Astrocyte of the cerebellum (primary cell): ENCODE data around the gene PCLO.
"Not testable (repeated sequence)": the region's sequence is repeated elsewhere in the genome, so short reads cannot be mapped to it uniquely, and the experiment has no call there.

Experiments
- DNase-seq: peaks from one replicate; pipeline ENCODE4 v3.0.0-alpha.2; 2011; ENCODE audit warnings: low read depth
- H3K4me3 ChIP-seq: 2 replicates; pipeline ENCODE4 v1.5.1; 2011; ENCODE audit warnings: mild to moderate bottlenecking, low read depth, low read length, moderate library complexity
- CTCF ChIP-seq: IDR thresholded peaks from 2 replicates; pipeline ENCODE4 v1.5.1; 2012; ENCODE audit warnings: low read length, low read depth, moderate library complexity, mild to moderate bottlenecking; ENCODE audit errors: missing control alignments
- in situ Hi-C: cut with HindIII; loops from 2 replicates; pipeline ENCODE4 v1.10.0; 2017; ENCODE audit warnings: low sequenced_read_pairs

The PCLO gene

GRCh38 chr7:83053965-83054364 lies 108.7 kb downstream of the PCLO start:
- TF ChIP-seq CTCF, result no peak
- no peak overlapping the region for H3K4me3 ChIP-seq
- in situ Hi-C loops, result no loop called here
- DNase-seq, result no peak

GRCh38 chr7:83040484-83040883 lies 122.2 kb downstream of the PCLO start:
- no peak for TF ChIP-seq CTCF
- in situ Hi-C loops, result no loop called here
- no peak overlapping the region for H3K4me3 ChIP-seq
- no peak for DNase-seq

GRCh38 chr7:83038787-83039186 lies 123.9 kb downstream of the PCLO start:
- no peak for TF ChIP-seq CTCF
- in situ Hi-C loops, result no loop called here
- DNase-seq, result no peak
- no peak overlapping the region for H3K4me3 ChIP-seq

GRCh38 chr7:83036721-83037380 lies 125.8 kb downstream of the PCLO start:
- H3K4me3 ChIP-seq, result no peak overlapping the region
- no peak for DNase-seq
- no peak for TF ChIP-seq CTCF
- in situ Hi-C loops, result no loop called here

GRCh38 chr7:83036130-83036529 lies 126.6 kb downstream of the PCLO start:
- no peak for DNase-seq
- no peak overlapping the region for H3K4me3 ChIP-seq
- in situ Hi-C loops, result no loop called here
- no peak for TF ChIP-seq CTCF

- in situ Hi-C loops, result no loop called here
- H3K4me3 ChIP-seq, result no peak overlapping the region
- no peak for DNase-seq
- TF ChIP-seq CTCF, result no peak
Observed at GRCh38 chr7:83032195-83032594, 130.5 kb downstream of the PCLO start.

GRCh38 chr7:83023817-83024665 lies 138.6 kb downstream of the PCLO start:
- in situ Hi-C loops, H3K4me3 ChIP-seq: not testable (repeated sequence)
- peak; percentile 39 for DNase-seq
